GM21526 (cell line): ENCODE results near the gene CASP14.
"Not testable (repeated sequence)": the region's sequence is repeated elsewhere in the genome, so short reads cannot be mapped to it uniquely, and the experiment has no call there.

Experiments
- ATAC-seq: cut with Tn5 transposase; IDR thresholded peaks from one replicate; pipeline ENCODE4 v1.9.1; 2021; ENCODE audit warnings: moderate library complexity; ENCODE audit not compliant: unreplicated experiment, low FRiP score

Gene CASP14

DNA sequence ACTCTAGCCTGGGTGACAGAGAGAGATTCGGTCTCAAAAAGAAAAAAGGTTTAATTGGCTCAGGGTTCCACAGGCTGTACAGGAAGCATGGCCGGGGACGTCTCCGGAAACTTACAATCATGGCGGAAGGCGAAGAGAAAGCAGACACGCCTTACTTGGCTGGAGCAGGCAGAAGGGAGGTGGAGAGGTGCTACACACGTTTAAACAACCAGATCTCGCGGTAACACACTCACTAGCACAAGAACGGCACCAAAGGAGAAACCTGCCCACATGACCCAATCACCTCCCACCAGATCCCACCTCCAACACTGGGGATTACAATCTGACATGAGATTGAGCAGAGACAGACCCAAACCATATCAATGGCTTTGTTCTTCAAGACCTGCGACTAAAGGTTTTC is 12.8 kb downstream of the CASP14 start:
- ATAC-seq = no peak

DNA sequence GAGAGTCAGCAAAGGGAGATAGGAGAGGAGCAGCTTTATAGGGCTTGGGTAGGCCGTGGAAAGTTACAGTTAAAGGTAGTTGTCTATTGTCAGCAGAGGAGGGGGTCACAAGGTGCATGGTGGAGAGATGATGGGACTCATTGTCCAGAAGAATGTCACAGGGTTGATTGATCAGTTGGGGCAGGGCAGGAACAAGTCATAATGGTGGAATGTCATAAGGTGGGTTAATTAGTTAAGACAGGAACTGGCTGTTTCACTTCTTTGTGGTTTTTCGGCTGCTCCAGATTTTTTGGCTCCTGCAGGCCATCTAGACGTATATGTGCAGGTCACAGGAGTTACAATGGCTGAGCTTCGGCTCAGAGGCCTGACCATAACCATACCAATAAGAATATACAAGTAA is 21.1 kb downstream of the CASP14 start:
- not testable (repeated sequence) for ATAC-seq

DNA sequence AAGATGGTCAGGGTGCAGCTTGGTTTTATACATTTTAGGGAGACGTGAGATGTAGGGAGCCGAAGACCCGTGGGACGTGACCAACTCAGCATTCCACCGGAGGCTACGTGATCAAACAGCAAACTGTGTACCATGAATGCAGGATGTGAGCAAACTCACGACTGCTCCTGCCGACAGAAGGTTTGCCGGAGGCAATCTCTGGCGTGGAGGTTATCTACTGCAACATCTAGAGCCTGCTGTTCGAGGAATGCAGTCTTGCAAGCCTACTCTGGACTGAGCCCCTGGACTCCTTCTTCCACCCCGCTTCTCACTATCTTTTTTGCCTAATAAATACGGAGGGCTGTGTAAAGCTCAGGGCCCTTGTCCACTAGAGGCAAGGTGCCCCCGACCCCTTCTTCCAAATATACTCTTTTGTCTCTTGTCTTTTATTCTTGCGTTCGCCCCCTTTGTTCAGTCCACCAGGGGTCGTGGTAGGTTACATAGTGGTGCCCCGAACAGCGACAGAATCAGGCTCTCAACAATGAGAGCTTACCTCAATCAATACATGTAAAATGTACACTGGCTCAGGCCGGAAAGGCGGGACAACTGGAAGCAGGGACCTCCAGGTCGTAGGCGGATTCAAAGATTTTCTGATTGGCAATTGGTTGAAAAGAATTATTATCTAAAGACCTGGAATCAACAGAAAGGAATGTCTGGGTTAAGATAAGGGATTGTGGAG is 23.8 kb downstream of the CASP14 start:
- ATAC-seq = no peak

DNA sequence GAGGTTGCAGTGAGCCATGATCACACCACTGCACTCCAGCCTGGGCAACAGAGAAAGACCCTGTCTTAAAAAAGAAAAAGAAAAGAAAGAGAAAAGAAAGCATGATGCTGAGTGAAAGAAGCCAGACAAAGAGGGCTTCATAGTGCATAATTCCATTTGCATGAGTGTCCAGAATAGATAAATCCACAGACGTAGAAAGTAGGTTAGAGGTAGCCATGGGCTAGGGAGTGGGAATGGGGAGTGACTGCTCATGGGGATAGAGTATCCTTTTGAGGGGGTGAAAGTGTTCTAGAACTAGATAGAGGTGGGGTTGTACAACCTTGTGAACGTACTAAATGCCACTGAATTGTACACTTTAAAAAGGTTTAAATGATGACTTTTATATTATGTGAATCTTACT is 25.1 kb downstream of the CASP14 start:
- no peak for ATAC-seq

DNA sequence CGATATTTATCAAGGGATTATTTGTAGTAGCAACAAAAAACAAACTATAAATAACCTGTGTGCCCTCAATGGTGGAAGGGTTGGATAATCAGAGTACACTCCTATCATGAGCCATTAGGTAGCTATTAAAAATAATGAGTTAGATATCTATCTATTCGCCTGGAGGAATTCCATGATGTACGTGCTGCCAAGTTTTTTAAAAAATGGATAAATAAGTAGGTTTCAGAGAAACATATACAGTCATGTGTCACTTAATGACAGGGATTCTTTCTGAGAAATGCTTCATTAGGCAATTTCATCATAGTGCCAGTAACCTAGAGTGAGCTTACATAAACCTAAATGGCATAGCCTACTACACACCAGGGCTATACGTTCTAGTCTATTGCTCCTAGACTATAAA is 26.5 kb downstream of the CASP14 start:
- ATAC-seq = no peak

DNA sequence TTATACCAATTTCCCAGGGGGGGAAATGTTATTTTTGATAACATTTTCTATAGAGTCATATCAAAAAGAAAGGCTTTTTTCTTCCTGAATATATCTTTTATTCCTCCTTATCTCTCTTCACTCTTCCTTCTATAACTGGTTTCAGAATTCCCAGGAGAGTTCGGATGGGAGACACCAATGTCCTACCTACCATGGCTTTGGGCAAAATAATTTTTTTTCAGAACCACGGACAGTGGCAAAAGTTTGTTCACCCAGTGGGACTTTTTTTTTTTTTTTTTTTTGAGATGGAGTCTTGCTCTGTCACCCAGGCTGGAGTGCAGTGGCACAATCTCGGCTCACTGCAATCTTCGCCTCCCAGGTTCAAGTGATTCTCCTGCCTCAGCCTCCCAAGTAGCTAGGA is 30.7 kb downstream of the CASP14 start:
- not testable (repeated sequence) for ATAC-seq

DNA sequence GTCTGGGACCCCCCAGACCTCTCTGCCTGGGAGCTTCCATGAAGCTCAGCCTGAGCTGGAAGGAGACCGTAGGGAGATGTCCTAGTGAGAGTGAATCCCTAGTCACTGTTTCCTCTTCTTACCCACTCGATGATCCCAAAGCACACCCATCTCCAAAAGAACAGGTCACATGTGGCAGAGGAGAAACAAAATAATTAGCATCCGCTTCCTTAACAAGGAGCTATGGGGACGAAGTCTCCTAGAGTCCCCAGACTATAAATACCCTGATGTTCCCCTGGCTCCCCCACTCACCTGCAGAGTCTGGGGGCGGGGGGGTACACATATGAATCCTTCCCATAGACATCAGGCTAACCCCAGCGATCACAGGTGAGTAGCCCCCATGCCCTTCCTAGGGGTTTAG is 32.6 kb downstream of the CASP14 start, which contains the start of gene OR1I1:
Gene OR1I1, plus strand, starts transcription at position 301 of the 400 bp plus-strand sequence. CDS start 4,855 bp downstream, outside the sequence.
- no peak for ATAC-seq

DNA sequence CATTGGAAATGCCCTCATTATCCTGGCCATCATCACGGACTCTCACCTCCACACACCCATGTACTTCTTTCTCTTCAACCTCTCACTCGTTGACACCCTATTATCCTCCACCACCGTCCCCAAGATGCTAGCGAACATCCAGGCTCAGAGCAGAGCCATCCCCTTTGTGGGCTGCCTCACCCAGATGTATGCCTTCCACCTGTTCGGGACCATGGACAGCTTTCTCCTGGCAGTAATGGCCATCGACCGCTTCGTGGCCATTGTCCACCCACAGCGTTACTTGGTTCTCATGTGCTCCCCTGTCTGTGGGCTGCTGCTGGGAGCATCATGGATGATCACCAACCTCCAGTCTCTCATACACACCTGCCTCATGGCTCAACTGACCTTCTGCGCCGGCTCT is 37.9 kb downstream of the CASP14 start:
- ATAC-seq = no peak

GRCh38 chr19:15091918-15092753 is 42.9 kb downstream of the CASP14 start:
- ATAC-seq = no peak

- no peak for ATAC-seq
Measured at GRCh38 chr19:15093001-15093400, 43.7 kb downstream of the CASP14 start.

DNA sequence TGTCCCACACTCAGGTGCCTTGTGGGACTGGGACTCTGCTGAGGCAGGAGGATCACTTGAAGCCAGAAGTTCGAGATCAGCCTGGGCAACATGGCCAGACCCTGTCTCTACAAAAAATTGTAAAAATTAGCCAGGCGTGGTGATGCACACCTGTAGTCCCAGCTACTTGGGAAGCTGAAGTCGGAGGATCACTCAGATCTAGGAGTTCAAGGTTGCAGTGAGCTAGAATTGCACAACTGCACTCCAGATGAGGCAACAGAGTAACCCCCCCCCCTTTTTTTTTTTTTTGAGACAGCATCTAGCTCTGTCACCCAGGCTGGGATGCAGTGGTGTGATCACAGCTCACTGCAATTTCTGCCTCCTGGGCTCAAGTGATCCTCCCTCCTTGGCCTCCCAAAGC is 46.9 kb downstream of the CASP14 start:
- no peak for ATAC-seq

DNA sequence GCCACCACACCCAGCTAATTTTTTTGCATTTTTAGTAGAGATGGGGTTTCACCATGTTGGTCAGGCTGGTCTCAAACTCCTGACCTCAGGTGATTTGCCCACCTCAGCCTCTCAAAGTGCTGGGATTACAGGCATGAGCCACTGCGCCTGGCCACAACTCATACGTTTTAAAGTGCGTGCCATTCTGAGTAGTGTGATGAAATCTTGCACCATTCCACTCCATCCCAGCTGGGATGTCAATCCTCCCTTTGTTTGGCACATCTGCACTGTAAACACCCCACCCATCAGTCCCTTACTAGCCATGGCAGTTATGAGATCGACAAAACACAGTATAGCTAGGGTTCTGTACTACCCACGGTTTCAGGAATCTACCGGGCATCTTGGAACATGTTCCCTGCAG is 48.7 kb downstream of the CASP14 start:
- not testable (repeated sequence) for ATAC-seq

DNA sequence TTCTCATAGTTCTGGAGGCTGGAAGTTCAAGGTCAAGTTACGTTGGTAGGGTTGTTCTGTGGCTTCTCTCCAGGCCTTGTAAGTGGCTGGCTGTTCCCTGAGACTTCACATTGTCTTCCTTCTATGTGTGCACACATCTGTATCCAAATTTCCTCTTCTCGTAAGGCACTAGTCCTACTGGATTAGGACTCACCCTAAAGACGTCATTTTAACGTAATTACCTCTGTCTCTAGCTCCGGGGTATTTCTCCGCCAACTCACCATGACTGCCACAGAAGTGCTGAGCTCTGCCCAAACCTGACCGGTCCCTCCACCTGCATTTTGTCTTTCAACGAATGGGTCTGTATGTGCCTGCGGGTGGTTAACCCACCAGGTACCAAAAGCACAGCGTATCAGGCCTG is 49.2 kb downstream of the CASP14 start:
- no peak for ATAC-seq

DNA sequence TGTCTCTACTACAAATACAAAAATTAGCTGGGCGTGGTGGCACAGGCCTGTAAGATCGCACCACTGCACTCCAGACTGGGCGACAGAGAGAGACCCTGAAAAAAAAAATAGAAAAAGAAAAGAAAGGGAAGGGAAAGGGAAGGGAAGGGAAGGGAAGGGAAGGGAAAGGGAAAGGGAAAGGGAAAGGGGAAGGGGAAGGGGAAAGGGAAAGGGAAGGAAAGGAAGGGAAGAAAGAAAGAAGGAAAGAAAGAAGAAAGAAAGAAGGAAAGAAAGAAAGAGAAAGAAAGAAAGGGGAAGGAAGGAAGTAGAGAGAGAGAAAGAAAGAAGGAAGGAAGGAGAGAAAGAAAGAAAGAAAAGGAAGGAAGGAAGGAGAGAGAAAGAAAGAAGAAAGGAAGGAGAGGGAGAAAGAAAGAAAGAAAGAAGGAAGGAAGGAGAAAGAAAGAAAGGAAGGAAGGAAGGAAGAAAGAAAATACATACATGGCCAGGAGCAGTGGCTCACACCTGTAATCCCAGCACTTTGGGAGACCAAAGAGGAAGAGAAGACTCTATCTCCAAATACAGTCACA is 49.8 kb downstream of the CASP14 start:
- no peak for ATAC-seq

DNA sequence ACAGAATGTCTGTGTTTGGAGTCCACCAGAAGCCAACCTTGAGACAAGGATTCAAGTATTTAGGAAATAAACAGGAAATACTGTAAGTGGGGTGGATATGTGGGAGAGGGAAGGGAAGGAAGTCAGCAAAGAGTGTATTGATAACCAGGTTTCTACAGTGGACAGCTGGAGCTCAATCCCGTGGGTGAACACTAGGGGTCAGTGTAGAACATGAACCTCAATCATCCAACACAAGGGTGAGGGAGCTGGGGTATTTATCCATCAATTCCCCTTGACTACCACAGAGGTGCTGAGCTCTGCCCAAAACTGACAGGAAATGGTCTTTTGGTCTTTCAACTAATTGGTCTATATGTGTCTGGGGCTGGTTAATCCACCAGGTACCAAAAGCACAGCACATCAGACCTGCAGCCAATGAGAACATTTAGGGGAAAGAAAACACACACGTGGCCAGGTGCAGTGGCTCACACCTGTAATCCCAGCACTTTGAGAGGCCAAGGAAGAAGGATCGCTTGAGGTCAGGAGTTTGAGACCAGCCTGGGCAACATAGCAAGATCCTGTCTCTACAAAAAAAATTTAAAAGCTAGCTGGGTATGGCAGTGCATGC is 52.3 kb downstream of the CASP14 start:
- ATAC-seq = no peak

DNA sequence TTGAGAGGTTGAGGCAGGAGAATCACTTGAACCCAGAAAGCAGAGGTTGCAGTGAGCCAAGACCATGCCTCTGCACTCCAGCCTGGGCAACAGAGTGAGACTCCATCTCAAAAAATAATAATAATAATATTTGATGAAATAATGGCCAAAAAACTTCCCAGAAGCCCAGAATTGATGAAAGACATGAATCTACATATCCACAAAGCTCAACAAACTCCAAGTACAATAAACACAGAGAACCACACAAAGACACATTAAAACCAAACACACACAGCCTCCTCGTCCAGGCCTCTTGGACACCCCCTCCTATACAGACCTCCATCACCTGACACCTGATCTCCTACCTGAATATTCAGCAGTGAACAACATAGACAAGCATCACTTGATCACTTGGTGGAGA is 54.7 kb downstream of the CASP14 start:
- ATAC-seq = no peak

DNA sequence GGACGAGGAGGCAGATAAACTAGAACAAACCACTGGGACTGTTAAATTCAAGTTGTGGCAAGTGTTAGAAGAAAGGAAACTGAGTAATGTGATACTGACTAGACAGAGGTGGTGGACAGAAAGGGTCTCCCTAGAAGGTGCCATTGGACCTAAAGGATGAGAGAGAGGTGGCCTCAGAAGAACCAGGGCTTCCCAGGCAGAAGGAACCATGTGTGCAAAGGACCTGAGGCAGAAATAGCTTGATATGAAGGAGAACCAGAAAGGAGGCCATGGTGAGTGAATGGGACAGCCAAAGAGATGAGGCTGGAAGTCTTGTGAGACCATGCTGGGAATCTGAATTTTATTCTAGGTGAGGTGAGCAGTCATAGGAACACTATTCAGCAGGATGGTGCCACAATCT is 55.1 kb downstream of the CASP14 start:
- no peak for ATAC-seq

- ATAC-seq = no peak
Measured at GRCh38 chr19:15105044-15105443, 55.8 kb downstream of the CASP14 start.

DNA sequence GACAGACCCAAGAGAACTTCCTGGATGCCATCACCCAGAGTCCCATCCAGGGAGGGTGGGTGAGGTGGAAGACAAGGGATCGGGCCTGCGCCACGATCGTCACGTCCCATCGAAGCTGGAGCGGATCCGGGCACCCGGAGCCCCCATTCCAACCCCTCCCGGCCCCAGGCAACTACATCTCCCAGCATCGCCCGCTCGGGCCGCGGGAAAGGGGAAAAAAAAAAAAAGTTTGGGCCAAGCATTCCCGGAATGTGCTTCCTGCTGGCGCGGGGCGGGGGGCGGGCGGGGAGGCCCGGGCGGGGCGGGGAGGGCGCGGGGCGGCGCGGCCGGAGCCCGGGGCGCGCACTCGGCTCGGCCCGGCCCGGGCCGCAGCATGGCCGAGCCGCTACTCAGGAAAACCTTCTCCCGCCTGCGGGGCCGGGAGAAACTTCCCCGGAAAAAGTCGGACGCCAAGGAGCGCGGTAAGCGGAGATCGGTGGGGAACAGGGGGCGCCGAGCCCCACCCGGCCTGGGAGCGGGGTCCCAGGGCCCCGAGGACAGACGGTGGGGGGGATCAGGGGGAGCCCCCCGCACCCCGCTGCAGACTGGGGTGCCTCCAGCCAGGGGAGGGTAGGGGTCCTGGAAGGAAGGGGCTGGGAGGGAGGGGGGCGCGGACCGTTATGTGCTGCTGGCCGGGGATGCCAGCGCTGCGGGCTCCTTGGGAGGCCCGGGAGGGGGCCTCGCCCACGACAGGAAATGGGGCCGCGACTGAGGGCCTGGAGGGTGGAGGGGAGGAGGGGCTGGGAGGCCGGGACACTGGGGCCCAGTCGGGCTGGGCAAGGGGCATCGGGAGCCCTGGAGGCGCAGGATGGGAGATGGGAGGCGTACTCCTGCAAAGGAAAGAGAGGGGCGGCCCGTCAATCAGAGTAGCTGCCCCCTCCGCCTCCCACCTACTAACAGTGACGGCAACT is 58.1 kb downstream of the CASP14 start, which contains the start of gene SYDE1:
Gene SYDE1, plus strand, starts transcription at position 341 of the 950 bp plus-strand sequence. Its CDS starts 33 bp downstream, at position 374.
- no peak for ATAC-seq
